ENCODE measurements around the gene SNRK. TPM values are rescaled to one million over a fixed set of nuclear protein-coding genes. Genes with fewer than 3 reads are reported as not detected.

SNRK gene
- total RNA-seq: 152 and 275 TPM in 2 replicates

DNA sequence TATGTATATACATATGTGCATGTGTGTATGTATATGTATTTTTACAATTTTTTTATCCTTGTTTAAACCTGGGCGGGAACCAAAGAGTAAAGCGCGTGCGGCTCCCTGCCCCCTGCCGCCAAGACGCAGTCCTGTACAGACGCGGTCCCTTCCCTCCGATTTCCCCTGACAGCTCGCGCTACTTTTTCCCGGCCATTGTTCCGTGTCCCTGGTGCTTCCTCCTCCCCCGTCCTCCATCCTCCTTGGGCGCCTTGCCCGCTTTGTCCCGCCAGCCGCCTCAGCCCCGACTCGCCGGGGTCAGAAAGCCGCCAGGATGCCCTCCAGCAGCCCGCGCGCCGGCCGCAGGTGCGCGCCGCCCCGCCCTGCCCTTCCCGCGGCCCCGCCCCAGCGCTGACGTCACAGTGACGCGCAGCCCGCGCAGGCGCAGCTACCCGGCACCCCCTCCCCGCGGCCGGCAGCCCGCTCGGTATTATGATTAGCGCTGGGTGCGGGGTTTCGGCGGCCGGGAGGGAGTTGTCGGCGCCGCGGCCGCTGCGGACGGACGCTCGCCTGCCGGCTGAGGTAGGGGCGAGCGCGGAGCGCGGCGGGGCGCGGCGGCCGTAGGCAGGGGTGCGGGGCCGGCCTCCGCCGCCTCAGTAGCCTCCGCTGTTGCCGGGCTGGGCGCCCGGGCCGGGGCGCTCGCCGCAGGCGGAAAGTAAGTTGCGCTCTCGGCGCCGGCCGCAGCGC lies at the start of gene SNRK:
Gene SNRK (plus strand): TSS at position 426 of the 726 bp plus-strand sequence. CDS start 16,664 bp downstream, outside the sequence.
- peak; percentile 92 for DNase-seq (ENCODE audit: low read depth, low spot score)

GRCh38 chr3:43238801-43239200 lies 47.5 kb upstream of the SNRK start:
- DNase-seq (ENCODE audit: low read depth, low spot score): no peak

GRCh38 chr3:43239755-43240154 lies 46.6 kb upstream of the SNRK start:
- DNase-seq (ENCODE audit: low read depth, low spot score): no peak

DNA sequence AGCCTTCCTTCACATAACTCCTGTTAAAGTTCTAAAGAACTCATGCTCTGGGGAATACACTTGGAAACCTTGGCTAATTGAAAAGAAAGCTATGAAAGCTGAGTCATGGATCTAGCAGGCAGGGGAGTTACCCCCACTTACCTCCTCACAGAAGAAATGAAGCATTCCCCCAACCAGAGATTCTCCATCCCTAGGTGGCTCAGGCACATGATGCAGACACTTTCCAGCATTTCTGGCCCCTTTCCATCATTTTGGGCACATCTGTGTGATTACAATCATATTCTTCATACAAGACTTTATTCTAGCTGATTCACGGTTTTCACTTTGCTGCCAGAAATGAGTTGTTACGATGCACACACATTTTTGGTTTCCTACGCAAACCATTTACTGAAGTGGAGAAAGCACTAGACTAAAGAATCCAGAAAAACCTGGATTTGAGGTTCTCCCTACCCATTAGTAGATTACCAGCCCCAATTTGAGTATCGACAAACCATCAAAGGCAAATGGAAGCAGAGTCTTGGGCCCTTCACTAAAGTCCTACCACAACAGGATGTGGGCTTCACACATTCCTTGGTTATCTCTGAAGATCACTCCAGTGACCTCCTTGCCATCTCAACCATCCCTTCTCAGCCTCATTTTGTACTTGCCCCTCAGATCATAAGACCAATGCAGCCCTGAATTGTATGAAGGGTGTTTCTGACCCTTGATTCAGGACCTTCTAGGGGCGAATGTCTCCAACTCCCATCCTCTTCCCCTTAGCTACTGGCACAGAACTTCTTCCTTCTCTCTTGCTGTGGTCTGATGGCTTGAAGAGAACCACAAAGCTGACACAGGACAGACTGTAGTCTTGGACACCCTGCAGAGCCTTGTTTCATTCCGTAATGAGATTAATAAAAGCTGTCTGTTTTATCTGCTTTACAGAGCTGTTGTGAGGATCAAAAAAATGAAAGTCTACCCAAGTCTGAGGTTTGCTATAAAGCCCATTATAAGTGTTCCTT lies 42.5 kb upstream of the SNRK start:
- no peak for DNase-seq (ENCODE audit: low read depth, low spot score)

DNA sequence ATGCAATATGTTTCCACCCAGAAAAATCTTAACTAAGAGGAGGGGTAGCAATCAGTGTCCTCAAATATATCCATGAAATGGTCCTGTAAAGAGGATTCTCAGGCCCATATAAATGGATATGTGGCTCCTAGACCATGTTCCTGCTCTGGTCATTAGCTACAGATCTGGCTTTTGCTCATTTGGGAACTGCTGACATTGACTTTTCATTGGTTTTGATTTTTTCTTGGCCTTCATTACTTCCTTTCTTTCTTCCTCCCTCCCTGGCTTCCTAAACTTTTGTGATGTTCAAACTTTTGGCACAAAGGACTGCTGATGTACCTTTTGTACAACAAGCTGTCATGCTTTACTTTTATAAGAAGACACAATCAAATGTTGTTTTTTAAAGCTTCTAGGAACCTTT lies 41.6 kb upstream of the SNRK start:
- DNase-seq (ENCODE audit: low read depth, low spot score): no peak

DNA sequence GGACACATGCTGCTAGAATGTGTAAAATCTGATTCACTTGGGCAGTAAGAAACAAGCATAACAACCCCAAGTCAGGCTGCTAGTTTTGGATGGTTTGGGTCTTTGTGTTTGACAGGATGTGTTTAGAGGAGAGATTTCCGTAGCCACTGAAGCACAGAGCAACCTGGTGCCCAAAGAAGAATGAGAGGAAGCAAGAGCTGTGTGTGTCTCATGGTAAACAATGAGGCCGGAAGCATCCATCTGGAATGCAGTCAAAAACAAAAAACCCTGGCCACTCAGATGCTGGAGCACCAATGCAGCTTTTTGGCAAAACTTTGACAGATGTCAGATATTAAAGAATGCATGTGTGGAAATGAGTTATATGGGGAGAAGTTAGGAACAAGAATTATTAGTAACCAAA lies 39.4 kb upstream of the SNRK start:
- DNase-seq (ENCODE audit: low read depth, low spot score): peak; percentile 96

GRCh38 chr3:43247561-43248184 lies 38.7 kb upstream of the SNRK start:
- DNase-seq (ENCODE audit: low read depth, low spot score): no peak

DNA sequence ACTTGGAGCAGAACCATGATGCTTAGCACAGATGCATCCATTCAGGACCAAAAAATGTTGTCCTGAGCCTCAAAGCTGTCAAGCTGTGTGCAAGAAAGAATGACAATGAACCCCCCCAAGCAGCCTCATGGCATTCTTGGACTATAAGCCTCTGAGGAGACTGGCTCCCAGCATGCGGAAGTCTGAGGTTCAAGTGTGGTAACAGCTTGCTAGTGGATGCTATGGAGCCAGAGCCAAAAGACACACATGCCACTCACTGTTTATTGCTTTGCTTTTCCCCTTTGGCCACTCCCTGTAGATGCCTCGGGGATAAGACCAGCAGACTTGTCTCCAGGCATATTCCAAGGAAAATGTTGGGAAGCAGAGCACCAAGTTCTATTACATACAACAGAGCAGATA lies 38.2 kb upstream of the SNRK start:
- DNase-seq (ENCODE audit: low read depth, low spot score): peak; percentile 32

DNA sequence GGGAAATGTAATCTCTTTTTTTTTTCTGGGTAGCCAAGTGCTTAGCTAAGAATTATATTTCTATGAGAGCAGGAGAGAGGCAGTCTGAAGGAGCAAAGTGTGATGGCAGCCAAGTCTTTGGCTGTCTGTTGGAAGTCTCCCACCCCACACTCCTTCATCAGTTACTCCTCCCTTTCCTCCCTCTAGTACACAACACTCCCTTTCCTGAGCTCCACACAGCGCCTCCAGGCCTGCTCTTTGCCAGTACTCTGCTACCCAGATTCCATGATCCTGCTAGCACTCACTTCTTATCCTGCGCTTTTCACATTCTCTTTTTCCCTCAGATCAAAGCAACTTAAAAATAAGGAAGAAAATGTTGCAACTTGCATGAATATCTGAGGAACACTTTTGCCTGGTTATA lies 37.4 kb upstream of the SNRK start:
- DNase-seq (ENCODE audit: low read depth, low spot score): no peak

- no peak for DNase-seq (ENCODE audit: low read depth, low spot score)
Measured at GRCh38 chr3:43249405-43249804, 36.9 kb upstream of the SNRK start.

DNA sequence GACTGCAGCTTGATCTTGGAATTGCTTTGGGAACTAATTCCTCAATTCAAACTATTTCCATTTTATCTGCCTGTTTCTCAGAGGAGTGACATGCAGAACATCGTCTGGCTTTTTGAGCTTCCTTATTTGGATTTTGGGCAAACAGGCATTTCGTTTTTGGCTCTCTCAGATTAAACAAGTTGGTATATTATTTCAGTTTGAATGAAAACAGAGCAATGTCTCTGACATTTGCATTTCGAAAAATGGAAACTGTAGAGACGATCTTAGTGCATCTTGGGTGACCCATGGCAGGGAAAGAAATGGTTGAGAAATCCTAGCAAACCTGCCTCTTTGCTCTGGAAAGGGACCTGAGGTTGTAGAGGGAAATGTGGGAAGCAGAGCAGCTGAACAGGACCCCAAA lies 33.0 kb upstream of the SNRK start:
- no peak for DNase-seq (ENCODE audit: low read depth, low spot score)

DNA sequence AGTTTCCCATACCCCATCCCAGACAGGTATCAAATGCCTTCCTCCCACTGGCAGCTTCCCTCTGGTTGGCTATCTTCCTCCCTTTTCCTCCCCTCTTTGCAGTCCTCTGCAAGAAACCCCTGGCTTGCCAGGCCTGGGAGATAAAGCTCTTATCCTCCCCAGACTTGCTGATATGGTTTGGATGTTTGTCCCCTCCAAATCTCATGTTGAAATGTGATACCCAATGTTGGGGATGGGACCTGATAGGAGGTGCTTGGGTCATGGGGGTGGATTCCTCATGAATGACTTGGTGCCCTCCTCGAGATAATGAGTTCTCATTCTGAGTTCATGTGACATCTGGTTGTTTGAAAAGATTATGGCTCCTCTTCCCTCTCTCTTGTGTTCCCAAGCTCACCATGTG lies 32.2 kb upstream of the SNRK start:
- DNase-seq (ENCODE audit: low read depth, low spot score): no peak

DNA sequence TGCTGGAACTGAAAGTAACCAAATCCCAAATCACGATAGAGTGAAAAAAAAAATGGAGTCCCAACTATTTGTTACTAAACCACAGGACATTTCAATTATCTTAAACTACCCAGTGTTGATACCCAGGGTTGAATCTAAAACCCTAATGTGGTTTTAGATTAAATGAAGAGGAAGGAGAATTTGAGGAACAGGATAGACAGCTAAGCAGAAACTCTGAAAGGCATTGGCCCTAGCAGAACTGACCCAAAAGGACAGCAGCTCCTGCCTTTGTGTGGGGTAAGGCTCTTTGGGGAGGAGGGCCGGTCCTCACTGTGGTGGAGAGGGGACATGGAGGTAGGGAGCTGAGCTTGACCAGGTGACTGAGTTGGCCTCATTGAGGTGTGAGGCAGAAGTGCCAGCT lies 30.7 kb upstream of the SNRK start:
- DNase-seq (ENCODE audit: low read depth, low spot score): no peak

DNA sequence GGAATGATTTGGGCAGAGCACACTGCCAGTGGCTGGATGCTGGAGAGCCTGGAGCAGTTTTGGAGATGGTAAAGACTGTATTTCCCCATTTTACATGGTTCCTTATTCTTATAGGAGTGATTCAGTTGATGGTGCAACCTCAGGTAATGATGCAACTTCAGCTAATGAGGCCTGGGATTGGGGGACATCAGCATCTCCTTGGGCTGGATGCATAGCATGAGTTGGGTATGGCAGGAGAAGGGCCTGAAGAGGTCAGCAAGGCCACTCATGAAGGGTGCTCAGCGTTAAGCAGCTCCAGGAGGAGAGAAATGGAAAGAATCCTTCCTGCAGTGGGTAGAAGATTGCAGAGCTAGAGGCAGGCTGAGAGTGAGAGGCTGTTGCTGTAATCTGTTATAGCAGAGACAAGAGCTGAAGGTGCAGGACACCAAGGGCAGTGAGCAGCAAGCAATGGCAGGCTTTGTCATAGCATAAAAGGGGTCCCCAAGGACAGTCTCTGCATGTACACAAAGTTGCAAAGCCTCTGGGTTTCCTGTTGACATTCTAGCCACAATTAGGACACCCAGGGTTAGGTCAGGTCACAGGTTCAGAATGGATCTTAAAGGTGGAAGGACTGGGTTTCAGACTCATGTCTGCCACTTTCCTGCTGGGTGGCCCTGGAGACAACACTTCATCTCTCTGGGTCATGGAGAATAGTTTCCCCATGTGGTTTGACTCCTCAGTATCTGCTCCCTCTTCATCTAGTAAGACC lies 29.5 kb upstream of the SNRK start:
- DNase-seq (ENCODE audit: low read depth, low spot score): no peak

DNA sequence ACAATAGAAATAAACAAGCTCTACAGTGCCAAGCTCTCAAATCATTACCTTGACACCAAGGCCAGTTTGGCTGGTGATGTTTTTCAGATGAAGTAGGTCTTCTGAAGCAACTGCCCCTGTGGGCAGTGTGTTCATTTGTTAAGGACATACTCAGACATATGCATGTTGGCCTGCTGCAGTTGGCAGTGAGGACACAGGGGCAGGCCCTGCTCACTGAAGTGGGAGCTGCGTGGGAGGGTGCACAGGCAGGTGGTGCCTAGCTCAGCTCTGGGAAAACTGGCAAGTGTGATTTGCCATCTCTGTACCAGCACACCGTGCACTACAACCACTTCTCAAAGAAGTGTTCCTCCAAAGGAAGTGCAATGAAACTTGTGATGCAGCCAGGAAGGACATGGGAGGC lies 28.5 kb upstream of the SNRK start:
- no peak for DNase-seq (ENCODE audit: low read depth, low spot score)

DNA sequence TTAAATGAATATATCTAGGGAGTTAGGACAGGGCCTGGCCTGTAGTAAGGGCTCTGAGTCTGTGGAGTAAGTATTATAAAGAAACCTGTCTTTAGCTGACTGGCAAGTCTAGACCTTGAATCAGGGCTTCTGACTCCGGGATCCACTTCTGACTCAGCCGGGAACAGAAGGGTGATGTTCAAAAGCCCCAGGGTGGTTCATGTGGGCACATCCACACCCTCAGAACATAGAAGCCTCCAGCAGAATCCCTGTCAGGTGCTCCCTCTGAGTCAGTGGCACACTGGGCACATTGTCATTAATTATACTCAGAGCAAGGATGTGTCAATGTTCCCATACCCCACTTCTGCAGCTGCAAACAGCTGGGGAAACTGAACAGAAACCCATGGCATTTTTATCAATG lies 26.7 kb upstream of the SNRK start:
- DNase-seq (ENCODE audit: low read depth, low spot score): no peak

DNA sequence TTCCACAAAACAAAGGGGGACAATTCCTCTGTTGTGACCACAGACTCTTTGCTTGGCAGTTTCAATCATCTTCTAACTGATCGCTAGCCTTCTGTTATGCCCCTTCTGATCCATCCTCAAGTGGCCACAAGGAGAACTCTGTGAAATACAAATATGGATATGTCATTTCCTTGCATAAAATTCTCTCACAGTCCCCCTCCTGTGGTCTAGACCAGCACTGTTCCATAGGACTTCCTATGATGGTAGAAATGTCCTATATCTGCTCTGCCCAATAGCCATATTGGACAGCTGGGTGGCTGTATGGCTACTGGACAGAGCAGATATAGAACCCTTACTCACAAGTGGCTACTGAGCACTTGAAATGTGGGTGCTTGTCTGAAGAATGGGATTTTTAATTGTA lies 25.9 kb upstream of the SNRK start:
- DNase-seq (ENCODE audit: low read depth, low spot score): no peak

DNA sequence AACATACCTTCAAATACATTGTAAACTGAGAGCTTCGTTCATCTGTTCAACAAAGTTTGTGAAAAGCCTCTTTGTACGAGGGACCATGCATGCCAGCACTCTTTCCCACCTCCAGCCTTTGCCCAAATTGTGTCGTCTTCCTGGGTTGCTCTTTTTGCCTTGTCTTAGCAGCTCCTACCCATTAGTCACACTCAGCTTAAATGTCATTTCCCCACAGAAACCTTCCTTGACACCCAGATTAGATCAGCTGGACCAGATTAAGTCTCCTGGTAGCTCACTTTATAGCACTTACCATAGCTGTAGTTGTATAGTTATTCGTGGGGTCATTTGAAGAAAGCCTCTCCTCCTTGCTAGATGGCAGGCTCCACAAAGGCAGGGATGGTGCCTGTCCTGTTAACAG lies 24.1 kb upstream of the SNRK start:
- DNase-seq (ENCODE audit: low read depth, low spot score): no peak

GRCh38 chr3:43266451-43266850 lies 19.9 kb upstream of the SNRK start:
- DNase-seq (ENCODE audit: low read depth, low spot score): no peak

DNA sequence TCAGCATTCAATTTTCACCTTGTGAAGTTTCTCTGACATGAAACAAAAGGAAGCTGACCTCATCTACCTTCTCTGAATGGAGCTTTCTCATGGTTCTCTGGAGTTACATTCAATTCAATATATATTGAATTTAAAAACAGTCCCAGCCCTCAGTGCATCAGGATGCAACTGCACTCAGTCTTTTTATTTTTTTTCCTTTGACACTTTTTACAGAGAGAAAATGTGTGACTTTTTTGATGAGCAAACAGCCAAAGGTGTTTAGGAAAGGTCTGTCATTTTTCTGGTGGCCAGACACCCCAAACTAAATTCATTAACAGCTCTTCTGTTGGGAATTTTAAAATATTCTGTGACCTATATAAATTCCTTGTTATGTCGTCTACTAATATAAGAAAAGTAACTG lies 19.3 kb upstream of the SNRK start:
- DNase-seq (ENCODE audit: low read depth, low spot score): no peak

GRCh38 chr3:43268636-43269035 lies 17.7 kb upstream of the SNRK start:
- DNase-seq (ENCODE audit: low read depth, low spot score): no peak
